ENCODE measurements around the gene ZNF469.

The ZNF469 gene

GRCh38 chr16:88414521-88415380 is 32.0 kb downstream of the ZNF469 start:
- no peak for DNase-seq (ENCODE audit: low read depth)
- no peak overlapping the region for H3K4me3 ChIP-seq (ENCODE audit: control insufficient read depth, low read depth, low read length)
- TF ChIP-seq CTCF (conservative IDR thresholded peaks at IDR 0.05; ENCODE audit: control insufficient read depth, insufficient read depth, low read depth, low read length) = no peak

- no peak overlapping the region for H3K4me3 ChIP-seq (ENCODE audit: control insufficient read depth, low read depth, low read length)
- TF ChIP-seq CTCF (conservative IDR thresholded peaks at IDR 0.05; ENCODE audit: control insufficient read depth, insufficient read depth, low read depth, low read length) = no peak
- no peak for DNase-seq (ENCODE audit: low read depth)
These were observed 32.6 kb downstream of the ZNF469 start for GRCh38 chr16:88415381-88415705.

GRCh38 chr16:88415713-88416323 is 33.1 kb downstream of the ZNF469 start:
- no peak for DNase-seq (ENCODE audit: low read depth)
- H3K4me3 ChIP-seq (ENCODE audit: control insufficient read depth, low read depth, low read length) = no peak overlapping the region
- no peak for TF ChIP-seq CTCF (conservative IDR thresholded peaks at IDR 0.05; ENCODE audit: control insufficient read depth, insufficient read depth, low read depth, low read length)

- H3K4me3 ChIP-seq (ENCODE audit: control insufficient read depth, low read depth, low read length) = no peak overlapping the region
- no peak for TF ChIP-seq CTCF (conservative IDR thresholded peaks at IDR 0.05; ENCODE audit: control insufficient read depth, insufficient read depth, low read depth, low read length)
- DNase-seq (ENCODE audit: low read depth) = no peak
These were observed 33.9 kb downstream of the ZNF469 start for GRCh38 chr16:88416686-88417085.

- no peak for DNase-seq (ENCODE audit: low read depth)
- H3K4me3 ChIP-seq (ENCODE audit: control insufficient read depth, low read depth, low read length) = no peak overlapping the region
- TF ChIP-seq CTCF (conservative IDR thresholded peaks at IDR 0.05; ENCODE audit: control insufficient read depth, insufficient read depth, low read depth, low read length) = no peak
These were observed 35.1 kb downstream of the ZNF469 start for GRCh38 chr16:88417684-88418476.

GRCh38 chr16:88418869-88419268 is 36.1 kb downstream of the ZNF469 start:
- no peak for DNase-seq (ENCODE audit: low read depth)
- TF ChIP-seq CTCF (conservative IDR thresholded peaks at IDR 0.05; ENCODE audit: control insufficient read depth, insufficient read depth, low read depth, low read length) = no peak
- no peak overlapping the region for H3K4me3 ChIP-seq (ENCODE audit: control insufficient read depth, low read depth, low read length)

Data from fibroblast of mammary gland (primary cell).